K562 (cell line): ENCODE results near the gene ICAM1. TPM values are rescaled to one million over a fixed set of nuclear protein-coding genes. Genes with fewer than 3 reads are reported as not detected.

Source experiments
- ATAC-seq: fragments of 200-7000 bp; cut with Tn5 transposase; 3 replicates; pipeline ENCODE4 v1.9.1; 2020; ENCODE audit warnings: moderate library complexity
- BruUV-seq: library from RNA; stranded (reverse); fragments of 400-500 nt; replicated peaks from 2 replicates; lab custom pipeline; 2021; lab: Mats Ljungman, UMichigan
- CTCF ChIA-PET: fragments of 300-600 bp; formaldehyde crosslinking; extraction: SDS; loops from one replicate; lab custom pipeline; 2021; ENCODE audit warnings: low intra/inter-chr PET ratio; lab: Yijun Ruan, JAX
- POLR2A ChIA-PET: fragments of 300-600, 350-650 bp; sonication (Branson Sonifier 250); formaldehyde crosslinking; extraction: SDS; loops from one replicate; lab custom pipeline; 2021; ENCODE audit warnings: antibody characterized with exemption, inconsistent platforms; lab: Yijun Ruan, JAX
- DNase-seq, 4 experiments: peaks; one replicate each; pipeline versions ENCODE4 v3.0.0 to v3.0.0-alpha.2; 2011 to 2018; ENCODE audit warnings: low spot score in 3 of 4, mixed read lengths in 3 of 4; ENCODE audit errors: extremely low read depth in 1 of 4
- FAIRE-seq: peaks from 2 replicates; lab custom pipeline; 2011; peaks lifted over from hg19 to GRCh38; lab: Jason Lieb, UNC
- H2AFZ ChIP-seq: 2 replicates; pipeline ENCODE4 v1.6.0; 2011; ENCODE audit warnings: low read depth, low read length, control low read depth, inconsistent platforms
- H3K27ac ChIP-seq: fragments of 200-600 bp; 3 replicates; pipeline ENCODE4 v1.8.0; 2011; ENCODE audit warnings: low read depth, mild to moderate bottlenecking, control low read depth, inconsistent platforms, low read length, moderate library complexity, mixed read lengths; ENCODE audit errors: extremely low read depth
- H3K27me3 ChIP-seq, 2 experiments: fragments of 300-600 bp in 1 of 2; 2 replicates in 1 of 2; 3 replicates in 1 of 2; pipeline versions ENCODE4 v1.6.0 to v1.8.0; 2011; ENCODE audit warnings: inconsistent platforms in 2 of 2, low read length in 2 of 2, mild to moderate bottlenecking in 1 of 2, mixed read lengths in 1 of 2, moderate library complexity in 1 of 2; ENCODE audit not compliant: control insufficient read depth in 2 of 2, insufficient read depth in 2 of 2
- H3K36me3 ChIP-seq: fragments of 300-600 bp; 3 replicates; pipeline ENCODE4 v1.8.0; 2011; ENCODE audit warnings: mild to moderate bottlenecking, low read length, inconsistent platforms; ENCODE audit not compliant: control insufficient read depth, insufficient read depth
- H3K4me1 ChIP-seq, 2 experiments: fragments of 200-600 bp in 1 of 2; replicated peaks in 1 of 2; 2 replicates in 1 of 2; 3 replicates in 1 of 2; pipeline versions ENCODE4 v1.5.1 to v1.8.0; 2011; ENCODE audit warnings: inconsistent platforms in 2 of 2, low read length in 2 of 2, mild to moderate bottlenecking in 1 of 2, mixed read lengths in 1 of 2, moderate library complexity in 1 of 2; ENCODE audit not compliant: control insufficient read depth in 2 of 2, insufficient read depth in 2 of 2
- H3K4me2 ChIP-seq: 2 replicates; pipeline ENCODE4 v1.6.1; 2011; ENCODE audit warnings: low read length, control low read depth, inconsistent platforms, mixed read lengths; ENCODE audit not compliant: insufficient read depth
- H3K4me3 ChIP-seq: fragments of 200-600 bp; sonication (generic), shearing (Covaris generic); 2 replicates; pipeline ENCODE4 v1.5.1; 2016; ENCODE audit warnings: control low read depth, inconsistent platforms
- H3K79me2 ChIP-seq: fragments of 200-600 bp; 3 replicates; pipeline ENCODE4 v1.8.0; 2011; ENCODE audit warnings: low read length, inconsistent platforms; ENCODE audit not compliant: control insufficient read depth, insufficient read depth
- H3K9ac ChIP-seq, 2 experiments: 2 replicates each; pipeline versions ENCODE4 v1.6.0 to v1.6.1; 2011; ENCODE audit warnings: low read depth in 2 of 2, low read length in 2 of 2, control low read depth in 1 of 2, inconsistent platforms in 1 of 2, mild to moderate bottlenecking in 1 of 2, mixed read lengths in 1 of 2; ENCODE audit not compliant: insufficient read depth in 1 of 2
- H3K9me1 ChIP-seq: one replicate; pipeline ENCODE4 v1.6.0; 2011; ENCODE audit warnings: inconsistent platforms, mild to moderate bottlenecking, low read length, moderate library complexity; ENCODE audit not compliant: control insufficient read depth, insufficient read depth
- H3K9me3 ChIP-seq: replicated peaks from 2 replicates; pipeline ENCODE4 v1.5.1; 2011; ENCODE audit warnings: low read depth, low read length, inconsistent platforms; ENCODE audit not compliant: control insufficient read depth, insufficient read depth
- H4K20me1 ChIP-seq: replicated peaks from 2 replicates; pipeline ENCODE4 v1.6.1; 2011; ENCODE audit warnings: low read length, inconsistent platforms, mixed read lengths; ENCODE audit not compliant: control insufficient read depth, insufficient read depth
- ATF3 ChIP-seq, 2 experiments: fragments of 450-650 bp in 1 of 2; sonication (generic) in 1 of 2; formaldehyde crosslinking in 1 of 2; IDR thresholded peaks in 1 of 2; conservative IDR thresholded peaks in 1 of 2; 2 replicates each; pipeline versions ENCODE4 v1.6.1 to v1.8.1; 2016 to 2023; ENCODE audit warnings: mild to moderate bottlenecking in 2 of 2, moderate library complexity in 2 of 2, inconsistent platforms in 1 of 2, missing genetic modification reagents in 1 of 2
- CBX3 ChIP-seq, 2 experiments: IDR thresholded peaks; 1 replicate in 1 of 2; 2 replicates in 1 of 2; pipeline ENCODE4 v1.6.1; 2012; ENCODE audit warnings: inconsistent platforms in 2 of 2, low read length in 2 of 2, borderline replicate concordance in 1 of 2, control low read depth in 1 of 2
- E2F6 ChIP-seq, 2 experiments: IDR thresholded peaks; 2 replicates each; pipeline ENCODE4 v1.6.1; 2011; ENCODE audit warnings: borderline replicate concordance in 1 of 2, control low read depth in 1 of 2, low read depth in 1 of 2, low read length in 1 of 2, mild to moderate bottlenecking in 1 of 2, mixed read lengths in 1 of 2, moderate library complexity in 1 of 2; ENCODE audit not compliant: insufficient read depth in 1 of 2, insufficient read length in 1 of 2, poor library complexity in 1 of 2, severe bottlenecking in 1 of 2; ENCODE audit errors: extremely low read depth in 1 of 2
- ELF2 ChIP-seq: fragments of 250-450 bp; sonication (Bioruptor Pico); IDR thresholded peaks from 2 replicates; pipeline ENCODE4 v1.5.0; 2021; ENCODE audit warnings: mild to moderate bottlenecking
- EP400 ChIP-seq: fragments of 450-650 bp; IDR thresholded peaks from 2 replicates; pipeline ENCODE4 v1.6.1; 2017; ENCODE audit warnings: antibody characterized with exemption, mild to moderate bottlenecking, moderate library complexity
- HDAC1 ChIP-seq, 2 experiments: fragments of 450-650 bp; IDR thresholded peaks; 2 replicates each; pipeline ENCODE4 v1.6.1; 2016 to 2017; ENCODE audit warnings: inconsistent platforms in 1 of 2, mild to moderate bottlenecking in 1 of 2, moderate library complexity in 1 of 2
- IRF9 ChIP-seq: fragments of 450-650 bp; IDR thresholded peaks from 2 replicates; pipeline ENCODE4 v1.6.1; 2016; ENCODE audit warnings: missing biosample characterization, missing genetic modification characterization
- KHSRP ChIP-seq: fragments of 450-650 bp; IDR thresholded peaks from 2 replicates; pipeline ENCODE4 v1.6.1; 2017
- L3MBTL2 ChIP-seq: fragments of 450-650 bp; IDR thresholded peaks from 2 replicates; pipeline ENCODE4 v1.6.1; 2016; ENCODE audit warnings: mild to moderate bottlenecking, moderate library complexity
- NBN ChIP-seq: fragments of 450-650 bp; IDR thresholded peaks from 2 replicates; pipeline ENCODE4 v1.6.1; 2016; ENCODE audit warnings: low read depth, mild to moderate bottlenecking
- RBM22 ChIP-seq: fragments of 200-400 bp; formaldehyde crosslinking; IDR thresholded peaks from 2 replicates; pipeline ENCODE4 v1.6.1; 2018; ENCODE audit warnings: low read length, low read depth; ENCODE audit not compliant: poor library complexity, severe bottlenecking
- ZBTB12 ChIP-seq: fragments of 250-450 bp; sonication (Bioruptor Pico); IDR thresholded peaks from 2 replicates; pipeline ENCODE4 v1.4.0; 2020
- ZC3H4 ChIP-seq: sonication (generic); formaldehyde crosslinking; IDR thresholded peaks from 2 replicates; pipeline ENCODE4 v1.9.0; 2021; ENCODE audit warnings: missing genetic modification reagents, borderline replicate concordance
- ZC3H8 ChIP-seq: fragments of 450-650 bp; IDR thresholded peaks from 2 replicates; pipeline ENCODE4 v1.6.1; 2017
- ZKSCAN1 ChIP-seq: fragments of 150-350 bp; IDR thresholded peaks from 2 replicates; pipeline ENCODE4 v1.6.1; 2016; ENCODE audit warnings: low read depth, low read length
- ZNF121 ChIP-seq: sonication (generic); formaldehyde crosslinking; conservative IDR thresholded peaks from 2 replicates; pipeline ENCODE4 v1.8.0; 2022; ENCODE audit warnings: missing genetic modification reagents
- ZNF551 ChIP-seq: fragments of 250-450 bp; sonication (Bioruptor Pico); IDR thresholded peaks from 2 replicates; pipeline ENCODE4 v1.5.0; 2021; ENCODE audit warnings: mild to moderate bottlenecking, moderate library complexity
- ZSCAN29 ChIP-seq: fragments of 450-650 bp; IDR thresholded peaks from 2 replicates; pipeline ENCODE4 v1.6.1; 2017
- WGBS: fragments of 100-300 bp; shearing (Covaris generic); methylation state at CpG from one replicate; pipeline ENCODE4 v1.1.6; 2016; ENCODE audit warnings: low coverage, mixed read lengths; ENCODE audit not compliant: insufficient coverage; ENCODE audit errors: missing lambda C conversion rate; 5-methylcytosine and 5-hydroxymethylcytosine counted together
- in situ Hi-C: fragments of 300-500 bp; cut with MboI; formaldehyde crosslinking; loops from 4 replicates; pipeline ENCODE4 v1.15.0; 2018; ENCODE audit warnings: inconsistent platforms, mixed read lengths
- intact Hi-C: fragments of 100-400 bp; cut with micrococcal nuclease; formaldehyde crosslinking; loops from 2 replicates; pipeline ENCODE4 v1.14.2; 2022
- polyA plus RNA-seq, 8 experiments: library from polyadenylated mRNA; depleted of rRNA in 4 of 8; stranded (reverse) in 5 of 8; unstranded in 3 of 8; fragments of >200 nt; fragmentation: Nextera tagmentation in 2 of 8; fragmentation: Illumina TruSeq in 1 of 8; extraction: Ambion mirVana in 2 of 8; extraction: Trizol in 1 of 8; gene quantifications; 2 replicates each; pipeline versions ENCODE4 v1.2.1 to v1.2.3, GENCODE V29; 2011 to 2014; ENCODE audit warnings: inconsistent platforms in 1 of 8, missing spikeins in 1 of 8
- total RNA-seq, 7 experiments: library from RNA; depleted of rRNA in 6 of 7; stranded (reverse); fragments of >200 nt in 6 of 7; fragmentation: Illumina TruSeq in 2 of 7; extraction: Trizol in 2 of 7; gene quantifications; 2 replicates each; pipeline versions ENCODE4 v1.2.1 to v1.2.3, GENCODE V29; 2011 to 2021; ENCODE audit warnings: low replicate concordance in 1 of 7

ICAM1 gene
- total and polyA plus RNA-seq, 9 of the 15 experiments (the other 6 are each of a cell fraction or from before 2014, with no cell fraction given): 2.3 to 24.4 (median 13.4) TPM

GRCh38 chr19:10231612-10232228 lies 39.2 kb upstream of the ICAM1 start:
- H3K27me3 ChIP-seq: no peaks in the 10 kb centered on the region
- peak overlapping the region; percentile 63 to 98 for H3K9ac ChIP-seq
- peak overlapping the region; percentile 91 for H3K4me3 ChIP-seq
- H3K79me2 ChIP-seq: peaks cover 17% of the 10 kb centered on the region
- H3K9me1 ChIP-seq: no peaks in the 10 kb centered on the region
- H3K4me1 ChIP-seq: peaks cover 29 to 37% of the 10 kb centered on the region in 2 experiments
- H3K9me3 ChIP-seq: no peaks in the 10 kb centered on the region
- H3K27ac ChIP-seq: peak overlapping the region; percentile 83
- in situ Hi-C loops: no loop called here
- ATAC-seq (no peak), FAIRE-seq (peak; percentile 44), DNase-seq (no peak)
- ChIA-PET POLR2A (interaction anchor here (0.6 to 1.0 kb wide), 5 partner anchors 11 to 299 kb away, joined by 3 to 5 read pairs (median 3); no protein-coding TSS in a partner anchor), CTCF (interaction anchor here (0.6 kb wide), 1 partner anchor 8 kb away, joined by 3 read pairs; no protein-coding TSS in a partner anchor)
- no TSS peak for BruUV-seq
- peak overlapping the region; percentile 73 for H3K4me2 ChIP-seq
- WGBS: 75% methylated on average over 8 of the region's 8 CpGs
- H2AFZ ChIP-seq: peak overlapping the region; percentile 87
- H3K36me3 ChIP-seq: no peaks in the 10 kb centered on the region
- 0 out of 2 replicates have a peak, but pooled peaks cover 4% of the 10 kb centered on the region for H4K20me1 ChIP-seq
- intact Hi-C loops: no loop called here
- peak; percentile 59; the same call in 1 of the 2 replicates for TF ChIP-seq ZBTB12
- TF ChIP-seq RBM22: no peak
- TF ChIP-seq ZKSCAN1: peak; percentile 99
- no peak for TF ChIP-seq ELF2
- TF ChIP-seq ZNF551 (CRISPR knock-in tag): no peak
- TF ChIP-seq ATF3 (IDR thresholded peaks at IDR 0.05): 0 out of 2 replicates have a peak, but pooled peaks have one; percentile 6
- TF ChIP-seq ATF3 (CRISPR knock-in tag; conservative IDR thresholded peaks at IDR 0.05): no peak
- TF ChIP-seq NBN: peak; percentile 59; the same call in 1 of the 2 replicates
- 0 out of 2 replicates have a peak, but pooled peaks have one; percentile 18 for TF ChIP-seq EP400
- TF ChIP-seq ZSCAN29: no peak
- TF ChIP-seq E2F6 (IDR thresholded peaks at IDR 0.05; ENCODE audit: borderline replicate concordance in 1 of 2, extremely low read depth in 1 of 2, insufficient read depth in 1 of 2, insufficient read length in 1 of 2, low read depth in 1 of 2, low read length in 1 of 2, poor library complexity in 1 of 2, severe bottlenecking in 1 of 2): peak in 1 of 2 experiments; percentile 9
- TF ChIP-seq HDAC1 (IDR thresholded peaks at IDR 0.05): peak in 1 of 2 experiments; percentile 14; a peak in 1 of 4 replicates
- 0 out of 3 replicates have a peak, but pooled peaks of 1 of the 2 experiments have one; percentile 27 for TF ChIP-seq CBX3 (IDR thresholded peaks at IDR 0.05; ENCODE audit: borderline replicate concordance in 1 of 2, low read length in 2 of 2)
- TF ChIP-seq ZNF121 (CRISPR knock-in tag): 0 out of 2 replicates have a peak, but pooled peaks have one; percentile 29
- TF ChIP-seq IRF9 (tag): 0 out of 2 replicates have a peak, but pooled peaks have one; percentile 17
- TF ChIP-seq ZC3H4 (CRISPR knock-in tag): no peak
- 0 out of 2 replicates have a peak, but pooled peaks have one; percentile 9 for TF ChIP-seq L3MBTL2
- TF ChIP-seq KHSRP: 0 out of 2 replicates have a peak, but pooled peaks have one; percentile 1
- TF ChIP-seq ZC3H8: no peak
